AG09319 (cell line): ENCODE data around the gene TTC27.

Experiments
- DNase-seq: peaks from one replicate; pipeline ENCODE4 v3.0.0-alpha.2; 2010; ENCODE audit warnings: low read depth; ENCODE audit errors: extremely low read depth
- TF ChIP-seq, protein P1 (sequence below): IDR thresholded peaks from 2 replicates; pipeline ENCODE4 v1.5.1; 2011; ENCODE audit warnings: low read depth, mild to moderate bottlenecking, inconsistent platforms, low read length, moderate library complexity

Gene TTC27

GRCh38 chr2:32820701-32821100 is 192.9 kb downstream of the TTC27 start:
- no peak for DNase-seq
- TF ChIP-seq, protein P1, sequence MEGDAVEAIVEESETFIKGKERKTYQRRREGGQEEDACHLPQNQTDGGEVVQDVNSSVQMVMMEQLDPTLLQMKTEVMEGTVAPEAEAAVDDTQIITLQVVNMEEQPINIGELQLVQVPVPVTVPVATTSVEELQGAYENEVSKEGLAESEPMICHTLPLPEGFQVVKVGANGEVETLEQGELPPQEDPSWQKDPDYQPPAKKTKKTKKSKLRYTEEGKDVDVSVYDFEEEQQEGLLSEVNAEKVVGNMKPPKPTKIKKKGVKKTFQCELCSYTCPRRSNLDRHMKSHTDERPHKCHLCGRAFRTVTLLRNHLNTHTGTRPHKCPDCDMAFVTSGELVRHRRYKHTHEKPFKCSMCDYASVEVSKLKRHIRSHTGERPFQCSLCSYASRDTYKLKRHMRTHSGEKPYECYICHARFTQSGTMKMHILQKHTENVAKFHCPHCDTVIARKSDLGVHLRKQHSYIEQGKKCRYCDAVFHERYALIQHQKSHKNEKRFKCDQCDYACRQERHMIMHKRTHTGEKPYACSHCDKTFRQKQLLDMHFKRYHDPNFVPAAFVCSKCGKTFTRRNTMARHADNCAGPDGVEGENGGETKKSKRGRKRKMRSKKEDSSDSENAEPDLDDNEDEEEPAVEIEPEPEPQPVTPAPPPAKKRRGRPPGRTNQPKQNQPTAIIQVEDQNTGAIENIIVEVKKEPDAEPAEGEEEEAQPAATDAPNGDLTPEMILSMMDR: no peak

DNA sequence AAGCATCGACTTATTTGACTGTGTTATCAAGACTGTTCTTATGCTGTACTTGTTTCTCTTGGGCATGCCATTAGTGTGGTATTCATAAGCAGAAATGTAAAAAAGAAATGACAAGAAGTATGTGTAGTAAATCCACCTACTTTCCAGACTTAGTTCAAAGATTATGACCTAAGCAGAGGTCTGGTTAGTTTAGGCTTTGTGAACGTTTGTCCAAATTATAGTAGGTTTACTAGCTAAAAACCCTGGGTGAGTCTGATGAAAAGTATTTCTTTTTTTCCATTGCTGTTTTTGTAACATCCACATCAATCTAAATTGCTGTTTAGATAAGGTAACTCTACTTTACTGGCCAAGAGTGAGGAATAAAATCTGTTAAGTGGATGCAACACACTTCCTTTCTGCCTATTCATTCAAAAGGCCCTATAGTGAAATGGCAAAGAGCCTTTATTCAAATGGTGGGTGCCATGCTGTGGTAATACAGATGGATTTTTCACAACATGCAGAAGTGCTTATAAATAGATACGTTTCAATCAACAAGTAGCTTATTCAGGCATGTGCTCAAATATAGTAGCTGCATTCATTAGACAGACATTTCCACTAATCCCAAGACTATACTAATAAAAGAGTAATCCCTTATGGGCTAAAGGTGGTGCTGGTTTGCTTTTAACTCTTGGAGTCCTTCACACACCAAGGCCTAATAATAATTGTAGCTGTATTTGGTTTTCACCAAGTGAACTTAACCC is 196.4 kb downstream of the TTC27 start:
- DNase-seq: no peak
- TF ChIP-seq, protein P1: no peak

DNA sequence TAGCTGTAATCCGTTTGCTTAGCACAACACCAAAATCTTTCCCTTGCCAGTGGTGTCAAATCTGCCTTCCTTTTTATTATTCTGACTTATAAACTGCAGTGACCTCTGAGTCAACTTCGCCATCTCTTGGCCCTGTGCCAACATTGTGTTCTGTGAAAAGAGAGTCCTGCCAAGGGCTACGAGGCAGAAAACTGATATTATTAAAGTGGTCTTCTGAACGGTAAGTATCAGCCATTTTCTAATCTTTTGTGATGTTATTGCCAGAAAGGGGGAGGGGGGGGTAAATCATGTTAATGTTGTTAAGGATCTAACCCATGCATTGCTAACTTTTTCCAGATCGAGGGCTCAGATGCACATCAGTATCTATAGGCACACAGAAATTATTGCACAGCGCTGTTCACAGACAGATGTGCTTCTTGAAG is 197.5 kb downstream of the TTC27 start:
- TF ChIP-seq, protein P1: no peak
- DNase-seq: no peak

GRCh38 chr2:32830196-32830595 is 202.3 kb downstream of the TTC27 start:
- no peak for DNase-seq
- TF ChIP-seq, protein P1: no peak

DNA sequence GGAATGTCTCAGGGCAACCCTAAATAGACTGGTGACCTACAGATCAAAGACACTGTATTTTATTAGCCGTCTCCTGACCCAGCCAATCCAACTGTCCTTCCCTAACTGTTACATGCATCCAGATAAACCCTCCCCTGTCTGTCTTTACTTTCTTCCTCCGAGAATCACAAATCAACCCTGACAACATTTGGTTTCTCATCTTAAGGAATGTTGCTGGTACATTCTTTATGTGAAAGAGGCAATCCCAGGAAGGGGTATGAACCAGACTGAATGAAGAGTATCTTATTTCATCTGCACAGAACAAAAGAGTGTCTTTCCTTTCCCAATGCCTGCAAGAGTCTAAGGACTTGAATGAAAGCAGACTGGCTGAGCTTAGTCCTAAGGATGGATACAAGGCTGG is 205.0 kb downstream of the TTC27 start:
- DNase-seq: no peak
- TF ChIP-seq, protein P1: no peak

GRCh38 chr2:32833709-32834108 is 205.9 kb downstream of the TTC27 start:
- DNase-seq: no peak
- TF ChIP-seq, protein P1: no peak

- TF ChIP-seq, protein P1: no peak
- no peak for DNase-seq
Measured at GRCh38 chr2:32835148-32835547, 207.3 kb downstream of the TTC27 start.
